Activated effector memory CD4-positive, alpha-beta T cell treated with anti-CD3 and anti-CD28 coated beads, Interleukin-2, amount 50 U/mL, for 16 hours (primary cell): ENCODE measurements around the gene POLR2J3.
"Not testable (repeated sequence)": the region's sequence is repeated elsewhere in the genome, so short reads cannot be mapped to it uniquely, and the experiment has no call there.

Experiments used
- DNase-seq: peaks from one replicate; pipeline ENCODE4 v3.0.0-alpha.2; 2020

POLR2J3 gene

GRCh38 chr7:102572261-102573239 is at the start of gene POLR2J3:
Gene POLR2J3 (minus strand): TSS chr7:102572583. CDS start chr7:102572521, 62 bp downstream.
- peak; percentile 100 for DNase-seq

GRCh38 chr7:102618122-102618521 is 45.7 kb upstream of the POLR2J3 start:
- DNase-seq = peak; percentile 42

- peak; percentile 82 for DNase-seq
Measured at GRCh38 chr7:102616507-102617125, 44.2 kb upstream of the POLR2J3 start, which contains the start of gene RASA4. Gene RASA4 (minus strand): TSS chr7:102616756. CDS start chr7:102616689, 67 bp downstream.

GRCh38 chr7:102615930-102616329 is 43.5 kb upstream of the POLR2J3 start:
- not testable (repeated sequence) for DNase-seq

- not testable (repeated sequence) for DNase-seq
Measured at GRCh38 chr7:102614873-102615272, 42.5 kb upstream of the POLR2J3 start.

- DNase-seq = not testable (repeated sequence)
Measured at GRCh38 chr7:102614346-102614697, 41.9 kb upstream of the POLR2J3 start.

- DNase-seq = peak; percentile 59
Measured at GRCh38 chr7:102613575-102614345, 41.4 kb upstream of the POLR2J3 start.

GRCh38 chr7:102611675-102612325 is 39.4 kb upstream of the POLR2J3 start:
- peak; percentile 63 for DNase-seq

GRCh38 chr7:102611013-102611674 is 38.8 kb upstream of the POLR2J3 start:
- DNase-seq = not testable (repeated sequence)

- DNase-seq = peak; percentile 46
Measured at GRCh38 chr7:102610441-102610840, 38.1 kb upstream of the POLR2J3 start.

GRCh38 chr7:102609734-102610133 is 37.4 kb upstream of the POLR2J3 start:
- peak; percentile 47 for DNase-seq

- DNase-seq = not testable (repeated sequence)
Measured at GRCh38 chr7:102606848-102607247, 34.5 kb upstream of the POLR2J3 start.

- DNase-seq = not testable (repeated sequence)
Measured at GRCh38 chr7:102604431-102605145, 32.2 kb upstream of the POLR2J3 start.

- DNase-seq = not testable (repeated sequence)
Measured at GRCh38 chr7:102602317-102602716, 29.9 kb upstream of the POLR2J3 start.

GRCh38 chr7:102599699-102600098 is 27.3 kb upstream of the POLR2J3 start:
- DNase-seq = not testable (repeated sequence)

GRCh38 chr7:102596036-102596435 is 23.7 kb upstream of the POLR2J3 start:
- DNase-seq = not testable (repeated sequence)

- DNase-seq = not testable (repeated sequence)
Measured at GRCh38 chr7:102593637-102594334, 21.4 kb upstream of the POLR2J3 start.

- peak; percentile 77 for DNase-seq
Measured at GRCh38 chr7:102592477-102593019, 20.2 kb upstream of the POLR2J3 start.

GRCh38 chr7:102589857-102590256 is 17.5 kb upstream of the POLR2J3 start:
- not testable (repeated sequence) for DNase-seq

- not testable (repeated sequence) for DNase-seq
Measured at GRCh38 chr7:102583495-102583894, 11.1 kb upstream of the POLR2J3 start.
